ENCODE measurements around the gene TUBG1. TPM values are rescaled to one million over a fixed set of nuclear protein-coding genes. Genes with fewer than 3 reads are reported as not detected.

Gene TUBG1
- polyA plus RNA-seq, 2 of the 4 experiments (the other 2 are of a cell fraction): 73.3 to 156 TPM

- TF ChIP-seq MAFK (IDR thresholded peaks at IDR 0.05; ENCODE audit: partially characterized antibody): no peak
- no peak for TF ChIP-seq TFCP2L1 (CRISPR knock-in tag; IDR thresholded peaks at IDR 0.05)
These were observed 24.1 kb upstream of the TUBG1 start (continued) for GRCh38 chr17:42585353-42585752.

DNA sequence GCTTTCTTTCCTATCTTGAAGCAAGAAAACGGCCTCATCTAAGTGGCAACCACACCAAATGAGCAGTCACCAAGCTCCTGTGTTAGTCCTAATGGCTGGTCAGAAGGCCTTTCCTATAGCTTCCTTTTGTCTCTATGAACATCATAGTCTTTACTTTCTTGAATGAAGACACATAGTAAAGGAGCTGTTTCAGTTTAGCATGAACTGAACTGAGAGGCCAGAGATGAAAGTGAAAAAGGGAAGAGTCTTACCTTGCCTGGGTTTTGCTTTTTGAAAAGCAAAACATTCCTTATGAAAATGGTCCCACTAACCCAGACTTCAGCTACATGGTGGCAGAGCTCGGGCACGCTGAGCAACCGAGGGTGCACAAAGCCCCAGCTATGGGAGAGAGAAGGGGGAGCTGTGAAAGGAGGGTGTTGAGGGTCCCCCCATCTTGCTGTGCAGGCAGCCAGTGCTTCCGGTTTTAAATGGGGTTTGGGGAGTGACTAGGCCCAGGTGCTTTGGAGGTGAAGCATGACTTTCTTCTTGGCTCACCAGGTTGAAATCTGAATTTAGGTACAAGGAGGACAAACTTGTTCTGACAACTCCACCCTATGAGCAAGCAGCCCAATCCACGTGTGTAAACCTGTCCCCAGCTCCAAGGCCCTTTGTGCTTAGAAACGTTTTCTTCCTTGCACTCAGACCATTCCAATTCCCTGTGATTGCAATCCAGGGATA lies 22.8 kb upstream of the TUBG1 start:
- TF ChIP-seq ZC3H11A (IDR thresholded peaks at IDR 0.05) (no peak), SREBF2 (IDR thresholded peaks at IDR 0.05) (no peak), FOSL2 (IDR thresholded peaks at IDR 0.05) (no peak), FOSL2 (CRISPR knock-in tag; IDR thresholded peaks at IDR 0.05) (no peak)
- TF ChIP-seq, protein P1, sequence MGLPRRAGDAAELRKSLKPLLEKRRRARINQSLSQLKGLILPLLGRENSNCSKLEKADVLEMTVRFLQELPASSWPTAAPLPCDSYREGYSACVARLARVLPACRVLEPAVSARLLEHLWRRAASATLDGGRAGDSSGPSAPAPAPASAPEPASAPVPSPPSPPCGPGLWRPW (IDR thresholded peaks at IDR 0.05): no peak
- no peak for DNase-seq (ENCODE audit: low read depth in 1 of 2, low spot score in 1 of 2)
- Histone ChIP-seq H3K9me3 (no peaks in the 10 kb centered on the region), H3K27ac (no peak overlapping the region), H3K4me3 (no peak overlapping the region), H3K4me1 (no peaks in the 10 kb centered on the region), H3K4me2 (no peak overlapping the region)
- 81% methylated on average over 7 of the region's 7 CpGs for WGBS (ENCODE audit: missing lambda C conversion rate)
- ChIA-PET CTCF (interaction anchor here (0.6 to 15.8 kb wide), 11 partner anchors 8 to 351 kb away, joined by 3 to 394 read pairs (median 4); partner anchors contain the start of genes CCR10, PLEKHH3 and PSMC3IP), POLR2A (interaction anchor here (0.6 kb wide), 1 partner anchor 11 kb away, joined by 10 read pairs; no protein-coding TSS in a partner anchor)
- no peak for ATAC-seq
- FAIRE-seq: no peak

DNA sequence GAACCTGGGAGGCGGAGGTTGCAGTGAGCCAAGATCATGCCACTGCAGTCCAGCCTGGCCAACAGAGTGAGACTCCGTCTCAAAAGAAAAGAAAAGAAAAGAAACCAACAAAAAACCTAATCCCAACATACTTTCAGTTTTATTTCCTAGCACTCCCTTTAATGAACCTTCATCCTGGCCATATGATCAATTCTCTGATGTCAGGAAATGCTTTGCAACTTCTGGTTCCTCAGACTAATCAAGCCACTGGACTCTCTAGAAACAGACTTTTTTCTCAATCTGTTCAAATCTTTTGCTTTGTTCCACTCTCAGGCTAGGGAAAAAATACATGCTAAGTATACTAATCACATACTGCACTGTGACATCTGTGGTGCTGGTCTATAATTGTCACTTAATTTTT lies 18.6 kb upstream of the TUBG1 start:
- 98% methylated on average over 2 of the region's 2 CpGs for WGBS (ENCODE audit: missing lambda C conversion rate)
- Histone ChIP-seq H3K27ac (no peak overlapping the region), H3K4me3 (no peak overlapping the region), H3K4me2 (no peak overlapping the region), H3K9me3 (no peaks in the 10 kb centered on the region), H3K4me1 (no peaks in the 10 kb centered on the region)
- ChIA-PET POLR2A (no interaction called here), CTCF (interaction anchor here (0.8 to 10.8 kb wide), 6 partner anchors 8 to 338 kb away, joined by 3 to 120 read pairs (median 4); partner anchors contain the start of gene PSMC3IP)
- FAIRE-seq (no peak), DNase-seq (ENCODE audit: low read depth in 1 of 2, low spot score in 1 of 2) (no peak), ATAC-seq (no peak)
- TF ChIP-seq ELK1 (IDR thresholded peaks at IDR 0.05; ENCODE audit: low read depth, low read length): no peak
- TF ChIP-seq POLR2AphosphoS2 (conservative IDR thresholded peaks at IDR 0.05; ENCODE audit: low read length): no peak
- no peak for TF ChIP-seq ATOH8 (CRISPR knock-in tag; IDR thresholded peaks at IDR 0.05; ENCODE audit: low read depth)
- no peak for TF ChIP-seq HEYL (CRISPR knock-in tag; IDR thresholded peaks at IDR 0.05)
- TF ChIP-seq JUN (IDR thresholded peaks at IDR 0.05): no peak
- TF ChIP-seq CBX2 (IDR thresholded peaks at IDR 0.05; ENCODE audit: borderline replicate concordance, low read depth): no peak
- TF ChIP-seq, protein P2, sequence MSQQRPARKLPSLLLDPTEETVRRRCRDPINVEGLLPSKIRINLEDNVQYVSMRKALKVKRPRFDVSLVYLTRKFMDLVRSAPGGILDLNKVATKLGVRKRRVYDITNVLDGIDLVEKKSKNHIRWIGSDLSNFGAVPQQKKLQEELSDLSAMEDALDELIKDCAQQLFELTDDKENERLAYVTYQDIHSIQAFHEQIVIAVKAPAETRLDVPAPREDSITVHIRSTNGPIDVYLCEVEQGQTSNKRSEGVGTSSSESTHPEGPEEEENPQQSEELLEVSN (IDR thresholded peaks at IDR 0.05; ENCODE audit: borderline replicate concordance, low read depth): no peak
- no peak for TF ChIP-seq JUNB (IDR thresholded peaks at IDR 0.05)
- no peak for TF ChIP-seq GATA3 (IDR thresholded peaks at IDR 0.05; ENCODE audit: borderline replicate concordance)
- no peak for TF ChIP-seq CHD2 (IDR thresholded peaks at IDR 0.05; ENCODE audit: low read length, partially characterized antibody)
- TF ChIP-seq RAD21 (conservative IDR thresholded peaks at IDR 0.05 in 1 of 2, IDR thresholded peaks at IDR 0.05 in 1 of 2): no peak

DNA sequence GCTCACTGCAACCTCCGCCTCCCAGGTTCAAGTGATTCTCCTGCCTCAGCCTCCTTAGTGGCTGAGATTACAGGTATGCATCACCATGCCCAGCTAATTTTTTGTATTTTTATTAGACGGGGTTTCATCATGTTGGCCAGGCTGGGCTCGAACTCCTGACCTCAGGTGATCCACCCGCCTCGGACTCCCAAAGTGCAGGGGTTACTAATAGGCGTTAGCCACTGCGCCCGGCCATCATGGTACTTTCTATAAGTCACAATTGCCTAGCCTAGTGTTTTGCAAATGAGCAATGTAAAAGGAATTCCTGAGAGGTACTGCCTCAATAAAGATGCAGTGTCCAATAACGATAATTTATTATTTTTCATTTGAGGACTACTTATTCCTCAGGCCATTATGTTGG lies 18.1 kb upstream of the TUBG1 start:
- ChIA-PET POLR2A (no interaction called here), CTCF (interaction anchor here (1.1 to 10.8 kb wide), 7 partner anchors 8 to 172 kb away, joined by 3 to 120 read pairs (median 5); partner anchors contain the start of gene PSMC3IP)
- no peak overlapping the region for H3K4me2 ChIP-seq
- no peak overlapping the region for H3K27ac ChIP-seq
- no peaks in the 10 kb centered on the region for H3K9me3 ChIP-seq
- no peak for ATAC-seq
- no peak for FAIRE-seq
- no peak for DNase-seq (ENCODE audit: low read depth in 1 of 2, low spot score in 1 of 2)
- no peak overlapping the region for H3K4me3 ChIP-seq
- WGBS (ENCODE audit: missing lambda C conversion rate): 94% methylated on average over 9 of the region's 9 CpGs
- TF ChIP-seq CEBPB (IDR thresholded peaks at IDR 0.05) (no peak), ZSCAN20 (CRISPR knock-in tag; IDR thresholded peaks at IDR 0.05) (no peak), SMC3 (IDR thresholded peaks at IDR 0.05) (no peak)
- no peaks in the 10 kb centered on the region for H3K4me1 ChIP-seq

All from A549 (cell line).